GM12878 (cell line): ENCODE measurements around the gene ANK2. TPM values are rescaled to one million over a fixed set of nuclear protein-coding genes. Genes with fewer than 3 reads are reported as not detected.

Experiments used
- ATAC-seq: fragments of 200-7000 bp; cut with Tn5 transposase; 3 replicates; pipeline ENCODE4 v1.9.1; 2020; ENCODE audit warnings: mild to moderate bottlenecking, moderate library complexity
- BruUV-seq: library from RNA; stranded (reverse); fragments of 400-500 nt; replicated peaks from 2 replicates; lab custom pipeline; 2021; lab: Mats Ljungman, UMichigan
- CTCF ChIA-PET: fragments of 300-600 bp; sonication (Branson Sonifier 250); formaldehyde crosslinking; extraction: SDS; loops from one replicate; lab custom pipeline; 2021; ENCODE audit warnings: inconsistent platforms; lab: Yijun Ruan, JAX
- POLR2A ChIA-PET: fragments of 350-600 bp; formaldehyde crosslinking; extraction: SDS; loops from one replicate; lab custom pipeline; 2021; ENCODE audit warnings: inconsistent platforms; lab: Charles Lee
- RAD21 ChIA-PET: fragments of 300-600 bp; sonication (Branson Sonifier 250); formaldehyde crosslinking; loops from one replicate; lab custom pipeline; 2023; ENCODE audit warnings: antibody characterized with exemption; ENCODE audit not compliant: unreplicated experiment; lab: Charles Lee
- SMC1A ChIA-PET: fragments of 300-600 bp; sonication (Branson Sonifier 250); formaldehyde crosslinking; loops from one replicate; lab custom pipeline; 2023; ENCODE audit not compliant: unreplicated experiment, uncharacterized antibody; lab: Charles Lee
- DNase-seq: peaks from one replicate; pipeline ENCODE4 v3.0.0-alpha.2; 2011; ENCODE audit warnings: low read depth, low spot score
- FAIRE-seq: peaks from 3 replicates; lab custom pipeline; 2011; peaks lifted over from hg19 to GRCh38; lab: Jason Lieb, UNC
- H2AFZ ChIP-seq: 2 replicates; pipeline ENCODE4 v1.6.0; 2011; ENCODE audit warnings: low read depth, low read length, control low read depth; ENCODE audit not compliant: control insufficient read depth
- H3K27ac ChIP-seq: 2 replicates; pipeline ENCODE4 v1.5.1; 2011; ENCODE audit warnings: control low read depth; ENCODE audit not compliant: control insufficient read depth, insufficient read depth
- H3K27me3 ChIP-seq, 2 experiments: replicated peaks in 1 of 2; 2 replicates each; pipeline versions ENCODE4 v1.6.0 to v1.6.1; 2011; ENCODE audit warnings: low read length in 1 of 2; ENCODE audit not compliant: control insufficient read depth in 2 of 2, insufficient read depth in 2 of 2
- H3K36me3 ChIP-seq, 2 experiments: 2 replicates each; pipeline ENCODE4 v1.5.1; 2011; ENCODE audit warnings: low read length in 1 of 2; ENCODE audit not compliant: control insufficient read depth in 2 of 2, insufficient read depth in 2 of 2
- H3K4me1 ChIP-seq: 2 replicates; pipeline ENCODE4 v1.6.1; 2011; ENCODE audit warnings: mild to moderate bottlenecking, low read length, moderate library complexity, mixed read lengths; ENCODE audit not compliant: control insufficient read depth, insufficient read depth
- H3K4me2 ChIP-seq: 2 replicates; pipeline ENCODE4 v1.6.0; 2011; ENCODE audit warnings: control low read depth; ENCODE audit not compliant: control insufficient read depth, insufficient read depth
- H3K4me3 ChIP-seq: fragments of 200-600 bp; sonication (generic); 2 replicates; pipeline ENCODE4 v1.5.1; 2016
- H3K79me2 ChIP-seq: 2 replicates; pipeline ENCODE4 v1.6.0; 2011; ENCODE audit warnings: low read length; ENCODE audit not compliant: control insufficient read depth, insufficient read depth
- H3K9ac ChIP-seq: 2 replicates; pipeline ENCODE4 v1.8.0; 2011; ENCODE audit warnings: low read length, control low read depth, mixed read lengths; ENCODE audit not compliant: control insufficient read depth, insufficient read depth
- H3K9me3 ChIP-seq: replicated peaks from 3 replicates; pipeline ENCODE4 v1.5.1; 2011; ENCODE audit warnings: mild to moderate bottlenecking, low read length; ENCODE audit not compliant: control insufficient read depth, insufficient read depth
- H4K20me1 ChIP-seq: 2 replicates; pipeline ENCODE4 v1.6.0; 2011; ENCODE audit not compliant: control insufficient read depth, insufficient read depth
- ASH2L ChIP-seq: fragments of 300-600, 200-600 bp; sonication (generic); IDR thresholded peaks from 2 replicates; pipeline ENCODE4 v1.6.1; 2017; ENCODE audit warnings: low read depth, mild to moderate bottlenecking, borderline replicate concordance
- ATF3 ChIP-seq: IDR thresholded peaks from 2 replicates; pipeline ENCODE4 v1.6.1; 2011; ENCODE audit warnings: low read depth, mild to moderate bottlenecking, low read length, moderate library complexity, borderline replicate concordance; ENCODE audit errors: extremely low read depth
- BACH1 ChIP-seq: fragments of 450-650 bp; IDR thresholded peaks from 2 replicates; pipeline ENCODE4 v1.6.1; 2017; ENCODE audit warnings: mild to moderate bottlenecking, borderline replicate concordance
- BRCA1 ChIP-seq: IDR thresholded peaks from 2 replicates; pipeline ENCODE4 v1.6.1; 2011; ENCODE audit warnings: low read depth, low read length, improper control_type of control experiment
- EP300 ChIP-seq, 2 experiments: fragments of 150-350 bp in 1 of 2; IDR thresholded peaks; 2 replicates each; pipeline ENCODE4 v1.6.1; 2011 to 2012; ENCODE audit warnings: low read depth in 2 of 2, low read length in 2 of 2, borderline replicate concordance in 1 of 2, improper control_type of control experiment in 1 of 2, inconsistent platforms in 1 of 2; ENCODE audit not compliant: control insufficient read depth in 1 of 2
- FOS ChIP-seq: IDR thresholded peaks from 3 replicates; pipeline ENCODE4 v1.6.1; 2011; ENCODE audit warnings: borderline replicate concordance; ENCODE audit not compliant: insufficient read length; ENCODE audit errors: extremely low read depth
- FOXM1 ChIP-seq: IDR thresholded peaks from 2 replicates; pipeline ENCODE4 v1.6.1; 2012; ENCODE audit warnings: low read depth, mild to moderate bottlenecking, inconsistent platforms, low read length, moderate library complexity
- HSF1 ChIP-seq: fragments of 150-350 bp; IDR thresholded peaks from 2 replicates; pipeline ENCODE4 v1.6.1; 2014; ENCODE audit warnings: mild to moderate bottlenecking, low read depth, low read length
- KAT2A ChIP-seq: conservative IDR thresholded peaks from 2 replicates; pipeline ENCODE4 v1.6.1; 2011; ENCODE audit warnings: low read depth, low read length; ENCODE audit not compliant: control insufficient read depth
- MEF2A ChIP-seq: IDR thresholded peaks from 2 replicates; pipeline ENCODE4 v1.6.1; 2011; ENCODE audit warnings: low read depth, mild to moderate bottlenecking, low read length, moderate library complexity; ENCODE audit not compliant: insufficient read depth
- PML ChIP-seq: IDR thresholded peaks from 2 replicates; pipeline ENCODE4 v1.6.1; 2012; ENCODE audit warnings: low read length, inconsistent platforms
- RAD51 ChIP-seq: fragments of 450-650 bp; IDR thresholded peaks from 2 replicates; pipeline ENCODE4 v1.6.1; 2016; ENCODE audit warnings: moderate library complexity, mild to moderate bottlenecking, inconsistent platforms
- SMC3 ChIP-seq: IDR thresholded peaks from 2 replicates; pipeline ENCODE4 v1.6.1; 2011; ENCODE audit warnings: low read length, improper control_type of control experiment, borderline replicate concordance
- SP1 ChIP-seq: IDR thresholded peaks from one replicate; pipeline ENCODE4 v1.6.1; 2011; ENCODE audit warnings: low read depth, low read length
- STAT1 ChIP-seq: fragments of 450-650 bp; conservative IDR thresholded peaks from 2 replicates; pipeline ENCODE4 v1.6.1; 2014; ENCODE audit warnings: antibody characterized with exemption, mild to moderate bottlenecking
- ZBED1 ChIP-seq: IDR thresholded peaks from 2 replicates; pipeline ENCODE4 v1.6.1; 2016; ENCODE audit warnings: borderline replicate concordance
- WGBS: methylation state at CpG from one replicate; pipeline ENCODE4 v1.1.6; 2016; ENCODE audit warnings: low lambda C conversion rate; ENCODE audit not compliant: insufficient replicate concordance, insufficient coverage; ENCODE audit errors: missing lambda C conversion rate; 5-methylcytosine and 5-hydroxymethylcytosine counted together
- in situ Hi-C: fragments of 300-500 bp; cut with MboI; formaldehyde crosslinking; loops from 9 replicates; pipeline ENCODE4 v1.14.3; 2018; ENCODE audit warnings: mixed read lengths
- intact Hi-C: fragments of 100-400 bp; cut with micrococcal nuclease; formaldehyde crosslinking; loops from one replicate; pipeline ENCODE4 v1.14.2; 2022; ENCODE audit not compliant: unreplicated experiment
- polyA plus RNA-seq, 11 experiments: library from polyadenylated mRNA; depleted of rRNA in 4 of 11; unstranded in 6 of 11; stranded (reverse) in 5 of 11; fragments of >200 nt; fragmentation: Nextera tagmentation in 4 of 11; fragmentation: Illumina TruSeq in 1 of 11; extraction: Ambion mirVana in 4 of 11; extraction: Trizol in 1 of 11; gene quantifications; 1 replicate in 1 of 11; 2 replicates in 10 of 11; pipeline versions ENCODE4 v1.2.1 to v1.2.3, GENCODE V29; 2011 to 2016; ENCODE audit warnings: inconsistent platforms in 2 of 11, missing spikeins in 2 of 11, low read depth in 1 of 11
- total RNA-seq, 4 experiments: library from RNA; depleted of rRNA in 3 of 4; stranded (reverse); fragments of >200 nt in 3 of 4; fragmentation: Illumina TruSeq in 1 of 4; extraction: Trizol in 1 of 4; gene quantifications; 2 replicates each; pipeline versions ENCODE4 v1.2.1 to v1.2.3, GENCODE V29; 2013 to 2021

Gene ANK2
- total and polyA plus RNA-seq, 10 of the 15 experiments (the other 5 are each of a cell fraction or from before 2014, with no cell fraction given), result 1.6 to 13.0 (median 4.1) TPM

DNA sequence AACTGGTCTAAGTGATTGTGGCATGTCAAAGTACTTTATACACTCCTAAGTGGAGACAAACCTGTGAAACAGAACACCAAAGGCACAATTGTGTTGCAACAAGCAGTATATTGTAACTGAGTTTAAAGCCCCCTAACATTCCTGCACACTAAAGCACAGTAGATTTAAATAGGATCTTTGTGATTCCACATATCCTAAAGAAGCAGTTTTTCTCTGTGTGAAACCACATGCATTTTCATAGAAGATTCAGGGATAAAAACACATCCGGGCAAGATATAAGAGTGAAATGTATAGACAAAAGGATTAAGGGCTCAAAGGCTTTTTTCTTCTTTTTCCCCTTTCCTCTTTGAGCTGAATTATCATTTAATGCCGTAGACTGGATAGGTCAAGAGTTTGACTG lies 82.2 kb downstream of the ANK2 start:
- in situ Hi-C loops, result no loop called here
- FAIRE-seq (no peak), DNase-seq (no peak), ATAC-seq (no peak)
- Histone ChIP-seq H2AFZ (no peak overlapping the region), H4K20me1 (no peaks in the 10 kb centered on the region), H3K9ac (no peak overlapping the region), H3K79me2 (no peaks in the 10 kb centered on the region), H3K36me3 (no peaks in the 10 kb centered on the region), H3K27me3 (no peaks in the 10 kb centered on the region), H3K27ac (no peak overlapping the region), H3K4me1 (no peaks in the 10 kb centered on the region), H3K4me3 (no peak overlapping the region), H3K9me3 (no peaks in the 10 kb centered on the region), H3K4me2 (no peak overlapping the region)
- TF ChIP-seq BRCA1 (no peak), KAT2A (no peak), PML (no peak), FOXM1 (no peak), ATF3 (no peak), MEF2A (no peak), SMC3 (no peak), BACH1 (no peak), ZBED1 (no peak), RAD51 (no peak), STAT1 (no peak), FOS (no peak), HSF1 (no peak), SP1 (no peak), EP300 (IDR thresholded peaks at IDR 0.05; ENCODE audit: borderline replicate concordance in 1 of 2, control insufficient read depth in 1 of 2, low read depth in 2 of 2, low read length in 2 of 2) (no peak), ASH2L (no peak)
- ChIA-PET POLR2A (no interaction called here), CTCF (interaction anchor here (1.0 kb wide), 1 partner anchor 125 kb away, joined by 3 read pairs; no protein-coding TSS in a partner anchor), SMC1A (interaction anchor here (1.2 to 1.7 kb wide), 4 partner anchors 8 to 17 kb away, joined by 3 to 6 read pairs (median 3); no protein-coding TSS in a partner anchor), RAD21 (interaction anchor here (0.6 kb wide), 1 partner anchor 345 kb away, joined by 3 read pairs; no protein-coding TSS in a partner anchor)
- WGBS, result 51% methylated on average over 2 of the region's 2 CpGs
- no TSS peak for BruUV-seq
- intact Hi-C loops, result no loop called here
